Stimulated activated naive CD8-positive, alpha-beta T cell treated with anti-CD3 and anti-CD28 coated beads, Interleukin-15, Interleukin-2, amounts not matched to agents 100 U/mL and 50 U/mL, for 24 hours (primary cell): ENCODE results near the gene SNIP1.
"Not testable (repeated sequence)": the region's sequence is repeated elsewhere in the genome, so short reads cannot be mapped to it uniquely, and the experiment has no call there.

ENCODE experiments used
- ATAC-seq: fragments of 150-1000 bp; cut with Tn5 transposase; one replicate; pipeline ENCODE4 v1.10.0; 2021
- DNase-seq: peaks from one replicate; pipeline ENCODE4 v3.0.0; 2021

The SNIP1 gene

GRCh38 chr1:37559957-37560379, 5.9 kb upstream of the SNIP1 start:
- ATAC-seq, DNase-seq: not testable (repeated sequence)

- no peak for DNase-seq
- ATAC-seq, result no peak
Observed at GRCh38 chr1:37559080-37559479, 5.0 kb upstream of the SNIP1 start.

GRCh38 chr1:37558411-37558810, 4.3 kb upstream of the SNIP1 start:
- DNase-seq (no peak), ATAC-seq (no peak)

GRCh38 chr1:37557402-37557801, 3.3 kb upstream of the SNIP1 start:
- ATAC-seq, result no peak

GRCh38 chr1:37556712-37557196, 2.7 kb upstream of the SNIP1 start, which contains the start of gene DNALI1:
Gene DNALI1, plus strand, starts transcription at chr1:37556940. Its CDS starts 55 bp downstream, at chr1:37556995.
- no peak for ATAC-seq
- DNase-seq, result peak; percentile 47

More at GRCh38 chr1:37557402-37557801, 3.3 kb upstream of the SNIP1 start:
- DNase-seq, result no peak

- ATAC-seq, result no peak
Observed at GRCh38 chr1:37553598-37553926, 531 bp downstream of the SNIP1 start.

GRCh38 chr1:37549341-37549740, 4.8 kb downstream of the SNIP1 start:
- DNase-seq, result no peak
- ATAC-seq, result no peak

More at GRCh38 chr1:37553598-37553926, 531 bp downstream of the SNIP1 start:
- DNase-seq, result no peak

- DNase-seq (no peak), ATAC-seq (no peak)
Observed at GRCh38 chr1:37545019-37545418, 9.1 kb downstream of the SNIP1 start.

GRCh38 chr1:37544530-37544929, 9.6 kb downstream of the SNIP1 start:
- no peak for DNase-seq
- no peak for ATAC-seq

GRCh38 chr1:37540036-37540785, 13.9 kb downstream of the SNIP1 start:
- ATAC-seq (no peak), DNase-seq (no peak)

- ATAC-seq, DNase-seq: not testable (repeated sequence)
Observed at GRCh38 chr1:37539154-37539553, 14.9 kb downstream of the SNIP1 start.

GRCh38 chr1:37537378-37537777, 16.7 kb downstream of the SNIP1 start:
- DNase-seq (no peak), ATAC-seq (peak; percentile 61)

GRCh38 chr1:37533317-37534093, 20.6 kb downstream of the SNIP1 start:
- DNase-seq (no peak), ATAC-seq (no peak)

- ATAC-seq, DNase-seq: not testable (repeated sequence)
Observed at GRCh38 chr1:37532418-37533156, 21.5 kb downstream of the SNIP1 start.

GRCh38 chr1:37529888-37530287, 24.2 kb downstream of the SNIP1 start:
- not testable (repeated sequence) for DNase-seq, ATAC-seq

GRCh38 chr1:37519613-37520012, 34.5 kb downstream of the SNIP1 start:
- peak; percentile 50 for ATAC-seq
- DNase-seq, result peak; percentile 28

- DNase-seq, result peak; percentile 67
- ATAC-seq, result not testable (repeated sequence)
Observed at GRCh38 chr1:37518929-37519328, 35.2 kb downstream of the SNIP1 start.

- DNase-seq, ATAC-seq: not testable (repeated sequence)
Observed at GRCh38 chr1:37518241-37518640, 35.9 kb downstream of the SNIP1 start.

GRCh38 chr1:37517569-37517968, 36.5 kb downstream of the SNIP1 start:
- ATAC-seq, result no peak
- DNase-seq, result no peak

- no peak for DNase-seq
- ATAC-seq, result no peak
Observed at GRCh38 chr1:37515185-37516034, 38.7 kb downstream of the SNIP1 start.
